SK-N-SH treated with all-trans-retinoic acid at 6 μM for 48 hours (cell line): ENCODE measurements around the gene PLXNB1.

Experiments used
- ARNTL ChIP-seq: fragments of 450-650 bp; formaldehyde crosslinking; IDR thresholded peaks from 2 replicates; pipeline ENCODE4 v1.5.0; 2020; ENCODE audit warnings: low read depth, mild to moderate bottlenecking, moderate library complexity, borderline replicate concordance
- BACH2 ChIP-seq: fragments of 250-450 bp; sonication (Bioruptor Pico); IDR thresholded peaks from 2 replicates; pipeline ENCODE4 v1.9.0; 2021; ENCODE audit warnings: mild to moderate bottlenecking, borderline replicate concordance
- GLIS3 ChIP-seq: fragments of 250-450 bp; sonication (Bioruptor Pico); IDR thresholded peaks from 2 replicates; pipeline ENCODE4 v1.5.0; 2020; ENCODE audit warnings: mild to moderate bottlenecking, moderate library complexity
- ISL1 ChIP-seq: fragments of 250-450 bp; sonication (Bioruptor Pico); IDR thresholded peaks from 2 replicates; pipeline ENCODE4 v2.1.2; 2022; ENCODE audit warnings: mild to moderate bottlenecking, moderate library complexity
- OSR1 ChIP-seq: fragments of 250-450 bp; sonication (Bioruptor Pico); IDR thresholded peaks from 2 replicates; pipeline ENCODE4 v1.8.0; 2022; ENCODE audit warnings: moderate library complexity, mild to moderate bottlenecking, inconsistent platforms
- RARB ChIP-seq: fragments of 250-450 bp; sonication (Bioruptor Pico); IDR thresholded peaks from 2 replicates; pipeline ENCODE4 v1.8.0; 2021; ENCODE audit warnings: mild to moderate bottlenecking, moderate library complexity
- SNAI2 ChIP-seq: fragments of 250-450 bp; sonication (Bioruptor Pico); IDR thresholded peaks from 2 replicates; pipeline ENCODE4 v1.5.0; 2020; ENCODE audit warnings: mild to moderate bottlenecking, moderate library complexity
- TOX ChIP-seq: fragments of 250-450 bp; sonication (Bioruptor Pico); IDR thresholded peaks from 2 replicates; pipeline ENCODE4 v1.8.0; 2021; ENCODE audit warnings: mild to moderate bottlenecking, moderate library complexity, borderline replicate concordance
- ZFP3 ChIP-seq: fragments of 250-450 bp; sonication (Bioruptor Pico); IDR thresholded peaks from 2 replicates; pipeline ENCODE4 v1.5.0; 2020; ENCODE audit warnings: mild to moderate bottlenecking, moderate library complexity
- ZFP30 ChIP-seq: fragments of 450-650 bp; formaldehyde crosslinking; IDR thresholded peaks from 2 replicates; pipeline ENCODE4 v1.5.0; 2022; ENCODE audit warnings: mild to moderate bottlenecking, moderate library complexity
- TF ChIP-seq, protein P1 (sequence below): fragments of 250-450 bp; sonication (Bioruptor Pico); IDR thresholded peaks from 2 replicates; pipeline ENCODE4 v1.8.0; 2021; ENCODE audit warnings: low read depth, mild to moderate bottlenecking, moderate library complexity, borderline replicate concordance
- TF ChIP-seq, protein P2 (sequence below): fragments of 250-450 bp; sonication (Bioruptor Pico); IDR thresholded peaks from 2 replicates; pipeline ENCODE4 v1.8.0; 2020; ENCODE audit warnings: mild to moderate bottlenecking, moderate library complexity, borderline replicate concordance
- TF ChIP-seq, protein P3 (sequence below): fragments of 250-450 bp; sonication (Bioruptor Pico); IDR thresholded peaks from 2 replicates; pipeline ENCODE4 v1.5.1; 2021; ENCODE audit warnings: mild to moderate bottlenecking, moderate library complexity

DNA sequence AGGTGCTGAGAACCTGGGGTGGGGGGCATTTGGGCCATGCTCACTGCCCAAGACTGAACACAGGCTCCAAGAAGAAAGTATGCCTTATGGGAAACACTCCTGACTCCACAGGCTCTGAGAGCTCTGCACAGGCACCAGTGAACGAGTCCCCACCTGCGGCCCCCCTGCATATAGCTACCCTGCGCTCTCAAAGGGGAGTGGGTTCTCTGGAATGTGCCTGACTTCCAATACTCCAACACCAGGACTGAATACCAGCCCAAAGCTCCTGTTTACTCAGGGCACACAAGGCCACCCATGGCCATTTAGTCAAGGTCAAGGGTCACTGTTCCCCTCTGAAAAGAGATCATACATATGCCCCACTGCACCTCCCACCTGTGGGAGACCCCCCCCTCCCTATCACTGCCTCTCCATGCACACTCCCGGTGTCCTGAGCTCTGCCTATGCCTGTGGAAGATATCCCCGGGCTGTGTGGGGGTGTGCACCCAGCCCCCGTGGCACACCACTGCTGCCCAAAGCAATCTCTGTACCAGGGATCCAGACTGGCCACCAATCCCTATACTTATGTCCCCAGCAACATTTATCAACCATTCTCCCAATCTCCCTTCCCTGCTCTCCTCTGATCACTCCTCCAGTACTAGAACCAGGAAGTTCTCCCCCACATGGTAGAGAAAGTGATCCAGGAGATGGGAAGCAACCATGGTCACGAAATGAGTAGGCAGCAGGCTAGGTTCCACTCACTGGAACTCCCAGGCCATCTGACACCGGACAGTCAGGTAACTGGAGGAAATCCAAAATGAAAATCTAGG lies 1.5 kb upstream of the PLXNB1 start:
- TF ChIP-seq GLIS3 (CRISPR knock-in tag) (no peak), ZFP30 (CRISPR knock-in tag) (no peak), BACH2 (CRISPR knock-in tag) (no peak), ISL1 (no peak), ZFP3 (CRISPR knock-in tag) (no peak), RARB (CRISPR knock-in tag) (no peak), ARNTL (CRISPR knock-in tag) (no peak), SNAI2 (CRISPR knock-in tag) (no peak), OSR1 (no peak), TOX (CRISPR knock-in tag) (no peak)
- TF ChIP-seq, protein P1, sequence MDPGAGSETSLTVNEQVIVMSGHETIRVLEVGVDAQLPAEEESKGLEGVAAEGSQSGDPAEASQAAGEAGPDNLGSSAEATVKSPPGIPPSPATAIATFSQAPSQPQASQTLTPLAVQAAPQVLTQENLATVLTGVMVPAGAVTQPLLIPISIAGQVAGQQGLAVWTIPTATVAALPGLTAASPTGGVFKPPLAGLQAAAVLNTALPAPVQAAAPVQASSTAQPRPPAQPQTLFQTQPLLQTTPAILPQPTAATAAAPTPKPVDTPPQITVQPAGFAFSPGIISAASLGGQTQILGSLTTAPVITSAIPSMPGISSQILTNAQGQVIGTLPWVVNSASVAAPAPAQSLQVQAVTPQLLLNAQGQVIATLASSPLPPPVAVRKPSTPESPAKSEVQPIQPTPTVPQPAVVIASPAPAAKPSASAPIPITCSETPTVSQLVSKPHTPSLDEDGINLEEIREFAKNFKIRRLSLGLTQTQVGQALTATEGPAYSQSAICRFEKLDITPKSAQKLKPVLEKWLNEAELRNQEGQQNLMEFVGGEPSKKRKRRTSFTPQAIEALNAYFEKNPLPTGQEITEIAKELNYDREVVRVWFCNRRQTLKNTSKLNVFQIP, result no peak
- TF ChIP-seq, protein P2, sequence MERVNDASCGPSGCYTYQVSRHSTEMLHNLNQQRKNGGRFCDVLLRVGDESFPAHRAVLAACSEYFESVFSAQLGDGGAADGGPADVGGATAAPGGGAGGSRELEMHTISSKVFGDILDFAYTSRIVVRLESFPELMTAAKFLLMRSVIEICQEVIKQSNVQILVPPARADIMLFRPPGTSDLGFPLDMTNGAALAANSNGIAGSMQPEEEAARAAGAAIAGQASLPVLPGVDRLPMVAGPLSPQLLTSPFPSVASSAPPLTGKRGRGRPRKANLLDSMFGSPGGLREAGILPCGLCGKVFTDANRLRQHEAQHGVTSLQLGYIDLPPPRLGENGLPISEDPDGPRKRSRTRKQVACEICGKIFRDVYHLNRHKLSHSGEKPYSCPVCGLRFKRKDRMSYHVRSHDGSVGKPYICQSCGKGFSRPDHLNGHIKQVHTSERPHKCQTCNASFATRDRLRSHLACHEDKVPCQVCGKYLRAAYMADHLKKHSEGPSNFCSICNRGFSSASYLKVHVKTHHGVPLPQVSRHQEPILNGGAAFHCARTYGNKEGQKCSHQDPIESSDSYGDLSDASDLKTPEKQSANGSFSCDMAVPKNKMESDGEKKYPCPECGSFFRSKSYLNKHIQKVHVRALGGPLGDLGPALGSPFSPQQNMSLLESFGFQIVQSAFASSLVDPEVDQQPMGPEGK (CRISPR knock-in tag), result no peak
- TF ChIP-seq, protein P3, sequence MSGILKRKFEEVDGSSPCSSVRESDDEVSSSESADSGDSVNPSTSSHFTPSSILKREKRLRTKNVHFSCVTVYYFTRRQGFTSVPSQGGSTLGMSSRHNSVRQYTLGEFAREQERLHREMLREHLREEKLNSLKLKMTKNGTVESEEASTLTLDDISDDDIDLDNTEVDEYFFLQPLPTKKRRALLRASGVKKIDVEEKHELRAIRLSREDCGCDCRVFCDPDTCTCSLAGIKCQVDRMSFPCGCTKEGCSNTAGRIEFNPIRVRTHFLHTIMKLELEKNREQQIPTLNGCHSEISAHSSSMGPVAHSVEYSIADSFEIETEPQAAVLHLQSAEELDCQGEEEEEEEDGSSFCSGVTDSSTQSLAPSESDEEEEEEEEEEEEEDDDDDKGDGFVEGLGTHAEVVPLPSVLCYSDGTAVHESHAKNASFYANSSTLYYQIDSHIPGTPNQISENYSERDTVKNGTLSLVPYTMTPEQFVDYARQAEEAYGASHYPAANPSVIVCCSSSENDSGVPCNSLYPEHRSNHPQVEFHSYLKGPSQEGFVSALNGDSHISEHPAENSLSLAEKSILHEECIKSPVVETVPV (CRISPR knock-in tag), result no peak
